RWPE2 (cell line): Measurements from ENCODE around the gene HSPB6.

ENCODE experiments used
- ATAC-seq: fragments of 200-7000 bp; cut with Tn5 transposase; 3 replicates; pipeline ENCODE4 v1.9.1; 2021; ENCODE audit warnings: low read depth
- DNase-seq: peaks from one replicate; pipeline ENCODE4 v3.0.0-alpha.2; 2020; ENCODE audit warnings: low spot score
- H3K27ac ChIP-seq: fragments of 450-650 bp; 2 replicates; pipeline ENCODE4 v1.5.1; 2017; ENCODE audit warnings: mild to moderate bottlenecking; ENCODE audit not compliant: poor library complexity, severe bottlenecking
- H3K27me3 ChIP-seq: fragments of 250-450 bp; sonication (Bioruptor Pico); 2 replicates; pipeline ENCODE4 v1.5.1; 2021; ENCODE audit warnings: mild to moderate bottlenecking, moderate library complexity; ENCODE audit not compliant: insufficient read depth, poor library complexity, severe bottlenecking
- H3K36me3 ChIP-seq: fragments of 250-450 bp; sonication (Bioruptor Pico); 2 replicates; pipeline ENCODE4 v1.5.1; 2020; ENCODE audit warnings: low read depth, mild to moderate bottlenecking, moderate library complexity
- H3K4me1 ChIP-seq: fragments of 250-450 bp; sonication (Bioruptor Pico); 2 replicates; pipeline ENCODE4 v1.5.1; 2021; ENCODE audit warnings: mild to moderate bottlenecking, moderate library complexity; ENCODE audit not compliant: insufficient read depth, poor library complexity, severe bottlenecking
- H3K4me3 ChIP-seq: fragments of 250-450 bp; sonication (Bioruptor Pico); 2 replicates; pipeline ENCODE4 v1.5.1; 2021; ENCODE audit warnings: mild to moderate bottlenecking, moderate library complexity; ENCODE audit not compliant: severe bottlenecking
- H3K9me3 ChIP-seq: fragments of 250-450 bp; sonication (Bioruptor Pico); 2 replicates; pipeline ENCODE4 v1.5.1; 2021; ENCODE audit warnings: mild to moderate bottlenecking, moderate library complexity; ENCODE audit not compliant: severe bottlenecking
- CTCF ChIP-seq: fragments of 450-650 bp; IDR thresholded peaks from one replicate; pipeline ENCODE4 v1.5.1; 2017; ENCODE audit warnings: mild to moderate bottlenecking, moderate library complexity; ENCODE audit not compliant: poor library complexity, severe bottlenecking

The HSPB6 gene

GRCh38 chr19:35788205-35788960, 31.6 kb upstream of the HSPB6 start:
- no peak for DNase-seq
- H3K36me3 ChIP-seq, result no peaks in the 10 kb centered on the region
- no peaks in the 10 kb centered on the region for H3K4me1 ChIP-seq
- ATAC-seq, result no peak
- no peak overlapping the region for H3K4me3 ChIP-seq
- no peak overlapping the region for H3K27ac ChIP-seq
- no peak for TF ChIP-seq CTCF
- no peaks in the 10 kb centered on the region for H3K9me3 ChIP-seq
- no peaks in the 10 kb centered on the region for H3K27me3 ChIP-seq

GRCh38 chr19:35787227-35787799, 30.5 kb upstream of the HSPB6 start:
- Histone ChIP-seq H3K36me3 (no peaks in the 10 kb centered on the region), H3K27me3 (no peaks in the 10 kb centered on the region), H3K27ac (no peak overlapping the region), H3K4me3 (no peak overlapping the region), H3K4me1 (no peaks in the 10 kb centered on the region), H3K9me3 (no peaks in the 10 kb centered on the region)
- no peak for DNase-seq
- ATAC-seq, result no peak
- TF ChIP-seq CTCF, result no peak

- Histone ChIP-seq H3K27me3 (no peaks in the 10 kb centered on the region), H3K36me3 (no peaks in the 10 kb centered on the region), H3K4me1 (no peaks in the 10 kb centered on the region), H3K9me3 (no peaks in the 10 kb centered on the region), H3K27ac (no peak overlapping the region), H3K4me3 (no peak overlapping the region)
- ATAC-seq (no peak), DNase-seq (no peak)
- TF ChIP-seq CTCF, result no peak
Observed at GRCh38 chr19:35786299-35787160, 29.7 kb upstream of the HSPB6 start.

- Histone ChIP-seq H3K4me3 (no peak overlapping the region), H3K9me3 (no peaks in the 10 kb centered on the region), H3K4me1 (no peaks in the 10 kb centered on the region), H3K36me3 (no peaks in the 10 kb centered on the region), H3K27ac (no peak overlapping the region), H3K27me3 (no peaks in the 10 kb centered on the region)
- ATAC-seq (no peak), DNase-seq (no peak)
- TF ChIP-seq CTCF, result no peak
Observed at GRCh38 chr19:35785339-35785627, 28.5 kb upstream of the HSPB6 start.
